PFSK-1 (cell line): ENCODE measurements around the gene RIPOR3.

Experiments used
- POLR2AphosphoS5 ChIP-seq: IDR thresholded peaks from 2 replicates; pipeline ENCODE4 v1.6.1; 2012; ENCODE audit warnings: low read depth, mild to moderate bottlenecking, control low read depth, low read length, moderate library complexity
- REST ChIP-seq, 2 experiments: IDR thresholded peaks; 2 replicates each; pipeline versions ENCODE4 v1.6.1 to v1.8.0; 2011 to 2012; ENCODE audit warnings: low read depth in 2 of 2, low read length in 2 of 2, control low read depth in 1 of 2, inconsistent platforms in 1 of 2, mild to moderate bottlenecking in 1 of 2, moderate library complexity in 1 of 2; ENCODE audit not compliant: insufficient read depth in 1 of 2
- TAF1 ChIP-seq: IDR thresholded peaks from 2 replicates; pipeline ENCODE4 v1.6.1; 2012; ENCODE audit warnings: low read length, control low read depth, borderline replicate concordance; ENCODE audit not compliant: insufficient read depth

DNA sequence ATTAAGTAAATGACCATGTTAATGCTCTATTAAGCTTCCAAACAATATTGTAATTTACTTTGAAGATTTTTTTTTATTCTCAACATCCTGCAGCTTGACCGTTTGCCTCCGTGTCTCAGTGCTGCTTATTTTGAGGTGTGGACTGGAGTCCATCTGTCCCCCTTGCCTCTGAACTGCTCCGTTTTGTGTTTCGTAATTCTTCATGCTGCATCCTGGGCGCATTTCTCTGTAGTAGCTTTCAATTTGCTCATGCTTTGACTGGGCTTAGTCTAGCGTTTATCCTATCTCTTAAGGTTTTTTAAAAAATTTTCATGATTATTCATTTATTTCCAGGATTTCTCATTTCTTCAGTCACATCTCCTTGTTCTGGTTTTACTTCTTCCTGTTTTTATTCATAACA is 143.4 kb downstream of the RIPOR3 start:
- TF ChIP-seq POLR2AphosphoS5 (no peak), TAF1 (no peak), REST (IDR thresholded peaks at IDR 0.05; ENCODE audit: insufficient read depth in 1 of 2, low read depth in 2 of 2, low read length in 2 of 2) (no peak)
